Germinal center (tissue), 1 donor: ENCODE results near the gene TSPAN9.

Source experiments
- DNase-seq: peaks from one replicate; pipeline ENCODE4 v3.0.0; 2012; ENCODE audit warnings: mixed read lengths, low spot score

Gene TSPAN9

DNA sequence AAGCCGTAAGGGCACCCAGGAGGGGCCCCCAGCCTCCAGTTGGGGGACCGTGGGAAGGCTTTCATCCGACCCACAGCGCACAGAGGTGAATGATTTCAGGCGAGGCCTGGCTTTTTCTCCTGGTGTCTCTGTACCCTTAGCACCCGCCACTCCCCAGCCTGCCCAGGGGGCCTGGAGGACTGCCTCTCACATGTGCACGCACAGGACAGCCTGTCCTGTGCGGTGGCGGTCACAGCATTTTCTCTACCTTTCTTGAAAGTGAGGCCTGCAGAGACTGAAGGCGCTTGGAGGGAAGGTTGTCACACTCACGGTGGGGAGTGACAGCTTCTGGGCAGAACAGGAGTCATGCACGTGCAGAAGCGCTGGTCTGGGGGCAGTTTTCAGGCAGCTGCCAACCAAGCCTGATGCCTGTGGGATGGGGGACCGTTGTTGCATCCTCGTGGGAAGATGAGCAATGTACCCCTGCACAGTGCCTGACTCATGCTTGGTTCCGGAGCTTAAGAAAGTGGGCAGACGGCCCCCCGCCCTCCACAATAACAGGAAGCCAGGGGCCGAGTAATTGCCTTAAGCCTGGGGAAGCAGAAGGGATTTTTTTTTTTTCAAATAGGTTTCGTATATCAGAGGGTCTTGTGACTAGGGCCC, 148.1 kb downstream of the TSPAN9 start:
- DNase-seq = no peak

DNA sequence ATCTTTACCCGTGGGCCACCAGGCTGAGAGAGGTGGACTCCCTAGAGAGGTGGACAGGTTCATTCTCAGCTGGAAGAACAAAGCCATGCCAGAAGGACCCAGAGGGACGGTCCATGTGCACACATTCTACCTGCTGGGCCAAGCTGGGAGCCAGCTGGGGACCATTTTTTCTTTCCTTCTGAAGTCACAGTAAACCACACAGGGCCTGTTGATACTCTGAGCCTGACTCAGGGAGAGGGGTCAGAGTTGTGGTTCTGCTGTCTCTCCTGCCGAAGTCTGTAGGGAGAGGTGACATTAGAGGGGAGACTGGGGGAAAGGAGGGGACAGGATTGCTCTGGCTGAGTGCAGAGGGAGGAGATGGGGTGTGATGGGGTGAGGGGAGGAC, 148.6 kb downstream of the TSPAN9 start:
- no peak for DNase-seq

DNA sequence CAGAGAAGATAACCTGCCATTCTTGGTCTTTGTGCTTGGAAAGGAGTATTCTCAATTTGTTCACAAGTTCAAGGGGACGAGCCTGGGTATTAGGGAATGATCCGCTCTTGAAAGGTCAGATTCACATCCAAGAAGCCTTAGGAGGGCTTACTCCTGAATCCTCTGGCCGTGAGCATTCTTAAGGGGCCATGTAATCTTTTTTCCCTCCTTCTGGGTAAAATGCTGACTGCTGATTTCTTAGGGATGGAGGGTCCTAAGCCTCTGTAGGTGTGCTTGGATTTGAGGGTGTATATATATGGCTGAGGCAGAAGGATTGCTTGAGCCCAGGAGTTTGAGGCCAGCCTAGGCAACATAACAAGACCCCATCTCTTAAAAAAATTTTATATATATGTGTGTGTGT, 149.1 kb downstream of the TSPAN9 start:
- DNase-seq = no peak

- no peak for DNase-seq
These were observed 150.1 kb downstream of the TSPAN9 start for GRCh38 chr12:3227076-3227975.

DNA sequence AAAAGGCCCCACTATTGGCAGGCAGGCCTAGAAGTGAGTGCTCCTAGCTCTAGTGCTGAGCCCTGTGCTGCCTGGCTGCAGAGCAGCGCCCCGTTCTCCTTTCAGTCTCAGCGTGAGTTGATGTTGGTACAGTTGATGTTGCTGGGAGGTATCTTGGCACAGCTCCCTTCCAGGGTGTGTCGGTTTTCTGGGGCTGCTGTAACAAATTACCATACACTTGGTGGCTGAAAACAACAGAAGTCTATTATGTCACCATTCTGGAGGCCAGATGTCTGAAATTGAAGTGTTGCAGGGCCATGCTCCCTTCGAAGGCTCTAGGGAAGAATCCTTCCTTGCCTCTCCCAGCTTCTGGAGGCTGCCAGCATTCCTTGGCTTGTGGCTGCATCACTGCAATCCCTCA, 151.4 kb downstream of the TSPAN9 start:
- DNase-seq = no peak

DNA sequence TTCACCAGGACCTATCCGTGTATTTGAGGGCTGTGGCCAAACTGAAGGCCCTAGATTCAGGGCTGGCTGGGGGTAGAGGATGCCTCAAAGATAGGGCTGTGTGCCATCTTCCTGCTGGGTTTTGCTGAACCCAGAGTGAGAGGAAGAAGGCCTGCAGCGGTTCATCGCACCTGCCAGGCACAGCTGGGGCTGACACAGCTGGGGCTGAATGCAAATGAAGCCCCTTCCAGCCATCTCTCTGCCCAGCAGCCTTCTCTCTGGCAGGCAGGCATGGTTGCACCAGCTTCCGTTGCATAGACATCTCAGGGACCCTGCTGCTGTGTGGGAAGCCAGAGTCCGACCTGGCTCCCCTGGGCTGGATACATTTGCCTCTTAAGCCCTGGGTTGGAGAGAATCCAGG, 152.4 kb downstream of the TSPAN9 start:
- DNase-seq = peak; percentile 84

GRCh38 chr12:3230758-3231375, 153.7 kb downstream of the TSPAN9 start:
- no peak for DNase-seq

GRCh38 chr12:3231399-3231876, 154.3 kb downstream of the TSPAN9 start:
- no peak for DNase-seq

DNA sequence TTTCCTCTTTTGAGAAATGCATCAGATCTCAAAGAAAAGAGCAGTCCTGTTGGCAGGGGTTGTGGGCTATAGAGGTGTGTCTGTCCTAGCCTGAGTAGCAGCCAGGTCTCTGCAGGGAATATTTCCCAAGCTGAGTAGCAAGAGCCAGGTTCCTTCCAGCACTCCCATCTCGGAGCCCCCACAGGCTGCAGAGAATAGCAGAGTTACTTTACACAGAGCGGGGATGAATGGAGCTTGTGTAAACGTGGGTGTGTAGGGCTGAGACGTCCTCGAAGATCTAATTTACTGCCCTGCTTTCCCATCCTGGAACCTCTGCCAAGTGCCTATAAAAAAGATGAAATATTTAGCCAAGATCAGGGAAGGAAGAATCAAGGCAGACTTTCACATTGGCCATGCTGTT, 156.6 kb downstream of the TSPAN9 start:
- no peak for DNase-seq

- no peak for DNase-seq
These were observed 159.4 kb downstream of the TSPAN9 start for GRCh38 chr12:3236345-3237187.

- DNase-seq = no peak
These were observed 161.0 kb downstream of the TSPAN9 start for GRCh38 chr12:3238196-3238595.

GRCh38 chr12:3241621-3242020, 164.4 kb downstream of the TSPAN9 start:
- DNase-seq = no peak

DNA sequence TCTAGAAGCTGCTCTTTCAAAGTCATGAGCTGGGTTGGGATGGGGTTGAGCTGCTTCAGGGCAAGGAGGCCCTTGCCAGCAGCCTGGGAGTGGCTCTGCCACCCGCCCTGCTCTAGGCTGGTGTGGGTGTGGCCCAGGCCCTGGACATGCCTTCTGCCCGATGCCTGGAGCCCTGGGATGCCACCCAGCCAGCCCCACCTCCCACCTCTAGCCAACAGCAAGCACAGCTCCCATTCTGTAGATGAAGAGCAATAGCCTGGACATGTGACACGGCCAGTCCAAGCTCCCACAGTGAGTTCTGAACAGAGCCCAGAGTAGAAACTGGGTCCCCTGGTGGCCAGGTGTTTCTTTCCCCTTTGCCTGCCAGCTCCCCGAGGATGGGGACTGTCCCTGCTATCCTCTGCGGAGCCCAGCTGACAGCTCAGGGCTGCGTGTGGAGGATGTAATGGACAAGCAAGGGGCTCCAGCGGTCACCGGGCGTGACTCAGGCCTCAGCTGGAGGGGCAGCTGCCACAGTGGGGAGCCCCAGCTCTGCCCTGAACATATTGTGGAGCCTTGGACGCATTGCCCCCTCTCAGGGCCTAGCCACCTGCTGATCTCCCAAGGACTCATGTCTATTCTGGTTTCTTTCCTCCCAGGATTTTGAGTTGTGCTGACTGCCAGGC, 165.2 kb downstream of the TSPAN9 start:
- no peak for DNase-seq

- DNase-seq = no peak
These were observed 166.4 kb downstream of the TSPAN9 start for GRCh38 chr12:3243376-3244084.

GRCh38 chr12:3244219-3244750, 167.1 kb downstream of the TSPAN9 start:
- no peak for DNase-seq

- DNase-seq = no peak
These were observed 169.1 kb downstream of the TSPAN9 start for GRCh38 chr12:3246253-3246652.

GRCh38 chr12:3247077-3247476, 169.9 kb downstream of the TSPAN9 start:
- DNase-seq = no peak

DNA sequence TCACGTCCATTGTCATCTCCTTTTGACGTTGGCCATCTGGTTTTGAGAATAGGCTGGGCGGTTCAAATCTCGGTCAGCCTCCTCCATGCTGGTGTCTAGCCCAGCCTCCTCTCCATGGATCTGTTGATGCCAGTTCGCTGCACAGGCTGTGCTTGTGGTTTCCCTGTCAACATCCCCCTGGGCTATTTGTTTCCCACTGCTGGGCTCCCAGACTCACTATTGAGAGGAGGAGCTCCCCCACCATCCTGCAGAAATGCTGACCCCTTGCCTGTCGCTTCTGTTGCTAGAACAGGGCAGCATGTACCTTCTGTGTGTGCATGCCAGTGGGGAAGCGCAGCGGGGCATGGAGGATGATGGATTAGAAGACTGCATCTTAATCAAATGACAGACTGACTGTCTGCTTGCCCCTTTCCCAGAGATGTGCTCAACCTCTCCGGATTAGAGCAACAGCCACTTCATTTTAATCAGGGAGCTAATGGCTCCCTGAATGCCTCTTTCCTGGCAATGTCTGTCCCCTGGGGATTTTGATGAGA, 170.5 kb downstream of the TSPAN9 start:
- no peak for DNase-seq

DNA sequence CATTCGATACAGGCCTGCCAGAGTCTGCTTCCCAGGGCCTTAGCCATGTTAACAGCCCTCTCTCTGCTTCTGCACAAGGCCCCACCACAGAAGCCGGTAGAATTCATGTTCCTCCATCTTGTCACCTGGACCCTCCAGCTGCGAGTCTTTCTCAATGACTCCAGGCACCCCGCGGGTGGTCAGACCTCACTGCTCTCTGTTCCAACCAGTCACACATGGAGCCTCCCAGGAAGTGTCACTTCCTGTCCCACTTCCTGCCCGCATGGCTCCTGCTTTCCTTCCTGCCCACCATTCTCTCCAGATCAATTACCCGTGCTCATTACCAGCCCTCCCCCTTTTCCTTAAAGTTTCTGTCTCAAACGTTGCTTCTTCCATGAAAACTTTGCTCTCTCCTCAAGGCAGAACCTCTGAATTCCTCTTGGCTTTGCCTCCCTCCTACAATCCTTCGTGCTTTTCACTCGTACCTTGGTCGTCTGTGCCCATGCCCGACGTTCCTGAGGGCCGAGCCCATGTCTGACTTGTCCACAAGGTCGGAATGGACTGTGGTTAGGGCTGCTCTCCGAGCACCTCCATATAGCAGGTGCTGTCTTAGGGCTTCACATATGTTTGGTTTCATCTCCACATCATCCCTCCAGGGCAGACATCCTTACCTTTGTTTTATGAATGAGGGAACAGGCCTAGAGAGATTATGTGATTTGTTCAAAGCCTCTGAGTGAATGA, 172.1 kb downstream of the TSPAN9 start:
- DNase-seq = no peak

- no peak for DNase-seq
These were observed 172.9 kb downstream of the TSPAN9 start for GRCh38 chr12:3250034-3250433.
